Raji (cell line): ENCODE results near the gene PAFAH1B2.

Experiments used
- POLR2A ChIP-seq: IDR thresholded peaks from 2 replicates; pipeline ENCODE4 v1.6.1; 2011; ENCODE audit warnings: low read depth, low read length, control low read depth; ENCODE audit not compliant: insufficient read depth

The PAFAH1B2 gene

DNA sequence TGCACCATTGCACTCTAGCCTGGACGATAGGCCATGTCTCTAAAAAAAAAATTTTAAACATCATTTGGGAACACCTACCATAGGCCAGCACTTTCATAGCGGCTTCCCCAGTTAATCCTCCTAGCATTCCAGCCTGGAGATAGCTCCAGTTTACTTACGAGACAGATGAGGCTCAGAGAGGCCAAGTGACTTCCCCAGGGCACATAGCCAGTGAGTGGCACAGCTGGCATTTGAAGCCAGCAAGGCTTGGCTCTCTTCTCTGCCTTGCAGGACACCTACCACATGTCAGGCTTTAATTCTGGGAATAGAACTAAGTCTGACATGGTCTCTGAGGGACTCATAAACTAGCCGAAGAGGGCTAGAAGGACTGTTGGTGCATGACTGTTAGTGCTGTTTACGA is 50.2 kb downstream of the PAFAH1B2 start:
- no peak for TF ChIP-seq POLR2A

DNA sequence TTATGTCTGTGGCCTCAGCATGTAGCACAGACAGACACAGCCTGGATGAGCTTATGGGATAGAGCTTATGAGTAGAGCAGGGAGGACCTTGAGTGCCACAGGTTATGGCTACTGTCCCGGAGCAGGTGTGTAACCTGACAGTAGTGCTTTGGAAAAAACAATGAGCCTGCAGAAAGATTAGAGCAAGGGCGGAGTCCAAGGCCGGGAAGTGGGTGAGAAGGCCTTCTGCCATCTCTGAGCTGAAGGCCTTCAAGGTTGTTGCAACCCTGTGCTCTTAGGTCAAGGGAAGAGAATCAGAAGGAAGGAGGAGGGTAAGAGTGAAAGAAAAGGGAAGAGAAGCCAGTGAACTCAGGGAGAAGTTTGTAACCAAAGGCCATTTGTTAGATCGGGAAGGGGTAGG is 51.2 kb downstream of the PAFAH1B2 start:
- TF ChIP-seq POLR2A: no peak

GRCh38 chr11:117195761-117196160 is 51.7 kb downstream of the PAFAH1B2 start:
- no peak for TF ChIP-seq POLR2A

- no peak for TF ChIP-seq POLR2A
Measured at GRCh38 chr11:117197006-117197405, 52.9 kb downstream of the PAFAH1B2 start.

- TF ChIP-seq POLR2A: no peak
Measured at GRCh38 chr11:117197516-117198456, 53.7 kb downstream of the PAFAH1B2 start.

GRCh38 chr11:117198613-117199012 is 54.5 kb downstream of the PAFAH1B2 start:
- TF ChIP-seq POLR2A: no peak

GRCh38 chr11:117199053-117199915 is 55.2 kb downstream of the PAFAH1B2 start, which contains the start of gene TAGLN:
TAGLN (plus strand) TSS chr11:117199370; CDS start chr11:117203014, 3,644 bp downstream.
- no peak for TF ChIP-seq POLR2A

DNA sequence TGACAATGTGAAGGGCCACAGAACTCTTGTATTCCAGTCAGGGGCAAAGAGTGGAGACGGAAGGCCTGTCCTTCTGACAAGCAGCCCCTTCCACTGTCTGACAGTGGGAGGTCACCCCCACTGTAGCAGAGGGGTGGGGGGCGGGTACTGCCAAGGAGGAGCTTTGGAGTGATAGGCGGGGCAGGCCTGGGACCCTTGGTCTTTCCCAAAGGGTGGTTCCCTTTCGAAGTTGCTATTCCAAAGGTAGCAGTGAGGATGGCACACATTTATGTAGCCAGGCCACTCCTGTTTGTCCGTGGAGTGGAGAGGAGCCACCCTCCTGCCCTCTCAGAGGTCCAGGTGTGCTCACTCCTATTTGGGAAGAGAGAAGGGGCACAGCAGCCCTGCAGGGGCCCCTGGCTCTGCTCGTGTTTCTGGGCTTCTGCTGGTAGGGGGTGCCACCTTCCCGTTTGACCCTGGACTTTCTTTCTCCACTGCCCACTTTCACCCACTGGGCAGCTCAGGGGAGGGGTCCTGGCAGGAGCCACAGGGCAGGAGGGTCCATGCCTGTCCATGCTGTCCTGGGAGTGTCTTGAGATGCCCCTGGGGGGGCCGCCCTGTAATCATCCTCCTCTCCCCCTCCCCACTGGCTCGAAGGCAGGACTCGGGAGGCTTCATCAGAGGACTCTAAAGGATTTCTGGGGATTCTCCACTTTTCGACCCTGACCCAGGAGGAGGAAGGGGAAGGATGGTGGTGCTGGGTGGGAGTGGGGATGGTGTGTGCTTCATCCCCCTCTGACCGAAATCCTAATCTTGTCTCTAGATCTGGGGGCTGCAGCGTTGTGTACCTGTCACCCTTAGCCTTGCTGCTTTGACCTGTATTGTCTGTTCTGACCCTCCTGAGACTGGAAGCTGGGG is 56.1 kb downstream of the PAFAH1B2 start:
- TF ChIP-seq POLR2A: no peak

DNA sequence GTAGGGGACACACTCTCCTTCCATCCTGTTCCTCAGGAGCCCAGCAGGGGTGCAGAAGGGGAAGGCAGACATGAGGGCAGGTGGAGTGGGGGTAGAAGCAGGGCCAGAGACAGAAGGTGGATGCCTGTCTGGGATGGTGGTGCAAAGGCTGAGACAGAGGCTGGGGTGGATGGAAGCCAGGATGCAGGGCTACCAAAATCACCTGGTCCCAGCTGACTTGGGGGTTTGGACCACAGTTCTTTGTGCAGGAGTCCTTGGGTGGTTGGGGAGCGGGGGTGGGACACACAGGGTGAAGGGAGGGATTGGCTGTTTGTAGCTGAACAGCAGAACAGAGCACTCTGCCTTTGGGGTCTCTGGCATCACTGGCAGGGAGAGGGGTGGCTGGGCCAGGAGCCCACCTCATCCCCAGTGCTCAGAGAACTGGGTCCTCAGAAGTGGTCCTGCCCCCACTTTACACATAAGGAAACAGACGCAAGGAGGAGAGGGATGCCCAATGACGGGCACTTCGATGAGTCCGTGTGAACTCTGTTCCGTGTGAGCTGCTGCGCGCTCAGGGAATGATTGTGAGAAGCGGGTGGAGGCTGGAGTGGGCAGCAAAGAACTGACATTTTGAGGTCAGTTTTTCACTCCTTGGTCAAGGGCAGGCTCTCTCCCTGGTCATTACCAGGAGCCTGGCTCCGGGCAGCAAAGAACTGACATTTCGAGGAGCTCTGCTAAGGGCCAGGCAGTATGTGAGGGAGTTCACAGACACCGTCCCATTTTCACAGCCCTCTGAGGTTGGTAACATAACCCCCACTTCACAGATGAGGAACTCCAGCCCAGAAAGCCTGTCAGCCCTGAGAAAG is 56.9 kb downstream of the PAFAH1B2 start:
- TF ChIP-seq POLR2A: no peak

DNA sequence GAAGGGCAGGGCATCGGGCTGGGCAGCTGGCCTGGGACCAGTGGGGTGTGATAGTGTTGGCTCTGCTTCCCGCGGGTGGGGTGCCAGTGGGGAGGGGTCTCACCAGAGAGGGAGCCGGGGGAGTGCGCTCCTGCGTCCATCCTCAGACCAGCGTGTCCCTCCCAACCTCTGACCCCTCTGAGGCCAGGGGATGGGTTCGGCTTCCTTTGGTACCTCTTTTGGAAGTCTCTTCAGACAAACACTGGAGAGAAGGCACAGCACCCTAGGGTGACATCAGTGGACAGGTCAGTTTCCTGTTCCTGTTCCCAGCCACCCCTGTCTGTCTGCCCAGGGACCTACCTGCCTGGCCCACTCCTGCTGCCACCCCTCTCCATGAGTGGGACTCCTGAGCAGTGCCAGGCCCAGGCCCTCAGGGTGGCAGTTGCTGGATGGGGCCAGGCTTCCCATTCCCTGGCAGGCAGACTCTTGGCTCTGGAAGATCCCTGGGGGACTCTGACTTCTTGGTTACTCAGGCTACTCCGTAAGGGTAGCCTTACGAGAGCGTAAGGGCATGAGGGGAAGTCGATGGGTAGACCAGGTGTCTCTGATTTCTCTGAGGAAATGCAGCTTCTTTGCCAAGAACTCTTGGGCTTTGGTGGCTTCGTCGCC is 57.7 kb downstream of the PAFAH1B2 start:
- TF ChIP-seq POLR2A: no peak

DNA sequence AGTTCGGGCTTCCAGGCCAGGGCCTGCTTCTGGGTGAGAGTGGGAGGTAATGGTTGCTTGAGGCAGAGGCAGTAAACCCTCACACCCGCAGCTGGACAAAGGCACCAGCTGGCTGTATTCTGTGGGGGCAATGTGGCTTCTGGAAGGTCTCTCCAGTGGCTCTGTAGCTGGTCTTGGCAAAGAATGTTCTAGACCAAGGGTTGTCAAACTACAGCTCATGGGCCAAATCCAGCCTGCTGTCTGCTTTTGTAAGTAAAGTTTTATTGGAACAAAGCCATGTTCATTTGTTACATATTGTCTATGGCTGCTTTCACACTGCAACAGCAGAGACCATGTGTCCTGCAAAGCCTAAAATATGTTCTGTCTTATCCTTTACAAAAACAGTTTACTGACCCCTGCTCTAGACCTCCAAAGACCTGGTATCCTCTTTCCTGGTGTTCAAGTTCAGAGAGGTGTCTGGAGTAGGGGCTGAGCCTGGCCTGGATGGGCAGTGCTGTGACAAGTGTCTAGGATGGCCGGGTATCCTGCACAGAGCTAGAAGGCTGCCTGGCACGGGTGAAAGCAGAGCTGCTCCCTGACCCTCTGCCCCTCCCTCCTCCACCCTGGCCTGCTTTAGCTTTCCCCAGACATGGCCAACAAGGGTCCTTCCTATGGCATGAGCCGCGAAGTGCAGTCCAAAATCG is 58.4 kb downstream of the PAFAH1B2 start:
- TF ChIP-seq POLR2A: no peak

GRCh38 chr11:117203069-117203407 is 59.0 kb downstream of the PAFAH1B2 start:
- TF ChIP-seq POLR2A: no peak

- no peak for TF ChIP-seq POLR2A
Measured at GRCh38 chr11:117204283-117205080, 60.4 kb downstream of the PAFAH1B2 start.
